HepG2 (cell line): ENCODE data around the gene NPDC1. TPM values are rescaled to one million over a fixed set of nuclear protein-coding genes. Genes with fewer than 3 reads are reported as not detected.

Experiments
- ATAC-seq: fragments of 200-7000 bp; cut with Tn5 transposase; 3 replicates; pipeline ENCODE4 v1.9.1; 2020; ENCODE audit warnings: mild to moderate bottlenecking, moderate library complexity
- BruUV-seq: library from RNA; stranded (reverse); fragments of 400-500 nt; replicated peaks from 2 replicates; lab custom pipeline; 2021; lab: Mats Ljungman, UMichigan
- CTCF ChIA-PET: fragments of 300-600 bp; formaldehyde crosslinking; extraction: SDS; loops from one replicate; lab custom pipeline; 2021; ENCODE audit warnings: low total read pairs, inconsistent platforms, low intra/inter-chr PET ratio; lab: Yijun Ruan, JAX
- POLR2A ChIA-PET: fragments of 350-600 bp; sonication (Branson Sonifier 250); formaldehyde crosslinking; loops from one replicate; lab custom pipeline; 2020; ENCODE audit warnings: antibody characterized with exemption, inconsistent platforms; lab: Yijun Ruan, JAX
- DNase-seq: peaks from one replicate; pipeline ENCODE4 v3.0.0-alpha.2; 2015; ENCODE audit warnings: low spot score
- FAIRE-seq: peaks from 3 replicates; lab custom pipeline; 2011; peaks lifted over from hg19 to GRCh38; lab: Jason Lieb, UNC
- H2AFZ ChIP-seq: one replicate; pipeline ENCODE4 v1.6.1; 2011; ENCODE audit warnings: low read length, inconsistent platforms
- H3K27ac ChIP-seq: fragments of 300-600 bp; 3 replicates; pipeline ENCODE4 v1.8.0; 2011; ENCODE audit warnings: mixed run types, mild to moderate bottlenecking, mixed read lengths, low read length, inconsistent platforms; ENCODE audit not compliant: insufficient read depth; ENCODE audit errors: extremely low read length
- H3K27me3 ChIP-seq, 2 experiments: fragments of 200-600 bp in 1 of 2; 2 replicates in 1 of 2; 3 replicates in 1 of 2; pipeline versions ENCODE4 v1.6.0 to v1.8.0; 2011; ENCODE audit warnings: low read length in 2 of 2, mild to moderate bottlenecking in 2 of 2, moderate library complexity in 2 of 2, inconsistent platforms in 1 of 2; ENCODE audit not compliant: insufficient read depth in 2 of 2, control insufficient read depth in 1 of 2
- H3K36me3 ChIP-seq, 2 experiments: fragments of 200-600 bp in 1 of 2; replicated peaks in 1 of 2; 2 replicates in 1 of 2; 3 replicates in 1 of 2; pipeline versions ENCODE4 v1.5.1 to v1.8.0; 2011; ENCODE audit warnings: low read length in 2 of 2, inconsistent platforms in 1 of 2; ENCODE audit not compliant: insufficient read depth in 2 of 2, control insufficient read depth in 1 of 2
- H3K4me1 ChIP-seq: 2 replicates; pipeline ENCODE4 v1.5.1; 2012; ENCODE audit warnings: low read length, inconsistent platforms; ENCODE audit not compliant: insufficient read depth
- H3K4me2 ChIP-seq: 2 replicates; pipeline ENCODE4 v1.6.0; 2011; ENCODE audit warnings: low read depth, low read length, inconsistent platforms
- H3K4me3 ChIP-seq, 3 experiments: fragments of 200-600 bp in 1 of 3; sonication (generic), shearing (Covaris generic) in 1 of 3; replicated peaks in 1 of 3; 2 replicates each; pipeline ENCODE4 v1.5.1; 2011 to 2016; ENCODE audit warnings: low read length in 3 of 3, inconsistent platforms in 2 of 3, low read depth in 2 of 3, mild to moderate bottlenecking in 2 of 3, control low read depth in 1 of 3, mixed read lengths in 1 of 3; ENCODE audit not compliant: insufficient read depth in 1 of 3
- H3K79me2 ChIP-seq: one replicate; pipeline ENCODE4 v1.6.1; 2011; ENCODE audit warnings: low read length, inconsistent platforms; ENCODE audit not compliant: insufficient read depth
- H3K9ac ChIP-seq: 2 replicates; pipeline ENCODE4 v1.6.0; 2011; ENCODE audit warnings: mild to moderate bottlenecking, low read depth, low read length, inconsistent platforms; ENCODE audit not compliant: insufficient read depth
- H3K9me3 ChIP-seq: 2 replicates; pipeline ENCODE4 v1.5.1; 2012; ENCODE audit warnings: mild to moderate bottlenecking, low read length
- H4K20me1 ChIP-seq: 2 replicates; pipeline ENCODE4 v1.6.0; 2011; ENCODE audit warnings: inconsistent platforms, mild to moderate bottlenecking, low read length, moderate library complexity; ENCODE audit not compliant: insufficient read depth
- ARID5B ChIP-seq: IDR thresholded peaks from 2 replicates; pipeline ENCODE4 v1.4.0; 2020; ENCODE audit warnings: mild to moderate bottlenecking, missing genetic modification reagents
- CC2D1A ChIP-seq: sonication (generic); formaldehyde crosslinking; IDR thresholded peaks from 2 replicates; pipeline ENCODE4 v1.8.1; 2023; ENCODE audit warnings: mild to moderate bottlenecking, missing genetic modification reagents
- HNRNPUL1 ChIP-seq: fragments of 200-400 bp; formaldehyde crosslinking; IDR thresholded peaks from 2 replicates; pipeline ENCODE4 v1.6.1; 2017; ENCODE audit warnings: low read depth, mild to moderate bottlenecking, low read length, moderate library complexity
- NFIC ChIP-seq: IDR thresholded peaks from 2 replicates; pipeline ENCODE4 v1.6.1; 2012; ENCODE audit warnings: mild to moderate bottlenecking, low read length, inconsistent platforms
- NFKBIZ ChIP-seq: IDR thresholded peaks from 2 replicates; pipeline ENCODE4 v1.6.1; 2018; ENCODE audit warnings: missing genetic modification reagents, missing compliant biosample characterization
- POGZ ChIP-seq: sonication (generic); formaldehyde crosslinking; IDR thresholded peaks from 2 replicates; pipeline ENCODE4 v1.4.0; 2020; ENCODE audit warnings: mild to moderate bottlenecking, missing genetic modification reagents
- TBX3 ChIP-seq: fragments of 450-650 bp; IDR thresholded peaks from 2 replicates; pipeline ENCODE4 v1.6.1; 2017; ENCODE audit warnings: antibody characterized with exemption, mild to moderate bottlenecking, inconsistent platforms, borderline replicate concordance
- ZNF777 ChIP-seq: sonication (generic); formaldehyde crosslinking; IDR thresholded peaks from 2 replicates; pipeline ENCODE4 v1.4.0; 2020; ENCODE audit warnings: missing genetic modification reagents
- WGBS: methylation state at CpG from one replicate; pipeline ENCODE4 v1.1.6; 2017; ENCODE audit warnings: low lambda C conversion rate; 5-methylcytosine and 5-hydroxymethylcytosine counted together
- in situ Hi-C: cut with HindIII; loops from 2 replicates; pipeline ENCODE4 v1.10.0; 2017; ENCODE audit warnings: low pct_unique_long_range_greater_than_20kb; ENCODE audit not compliant: extremely low pct_ligation_motif_present
- intact Hi-C: fragments of 100-400 bp; cut with micrococcal nuclease; formaldehyde crosslinking; loops from one replicate; pipeline ENCODE4 v1.10.0; 2022; ENCODE audit not compliant: unreplicated experiment
- polyA plus RNA-seq, 8 experiments: library from polyadenylated mRNA; depleted of rRNA in 3 of 8; stranded (reverse) in 7 of 8; unstranded in 1 of 8; fragments of >200 nt; fragmentation: Illumina TruSeq in 4 of 8; extraction: Trizol in 4 of 8; gene quantifications; 2 replicates each; pipeline versions ENCODE4 v1.2.1 to v1.2.3, GENCODE V29; 2011 to 2016; ENCODE audit warnings: low read depth in 4 of 8, missing spikeins in 1 of 8, mixed read lengths in 1 of 8; ENCODE audit not compliant: insufficient read depth in 1 of 8
- total RNA-seq, 5 experiments: library from RNA; depleted of rRNA; stranded (reverse); fragments of >200 nt; fragmentation: Illumina TruSeq; extraction: Trizol; gene quantifications; 2 replicates each; pipeline ENCODE4 v1.2.3, GENCODE V29; 2016; ENCODE audit warnings: low read depth in 1 of 5
- TF ChIP-seq, protein P1 (sequence below): sonication (generic); formaldehyde crosslinking; IDR thresholded peaks from 2 replicates; pipeline ENCODE4 v1.4.0; 2020; ENCODE audit warnings: mild to moderate bottlenecking, missing genetic modification reagents

NPDC1 gene
- total and polyA plus RNA-seq, 2 of the 13 experiments (the other 11 are each of a cell fraction or from before 2014, with no cell fraction given) = 0.84 to 5.4 TPM

DNA sequence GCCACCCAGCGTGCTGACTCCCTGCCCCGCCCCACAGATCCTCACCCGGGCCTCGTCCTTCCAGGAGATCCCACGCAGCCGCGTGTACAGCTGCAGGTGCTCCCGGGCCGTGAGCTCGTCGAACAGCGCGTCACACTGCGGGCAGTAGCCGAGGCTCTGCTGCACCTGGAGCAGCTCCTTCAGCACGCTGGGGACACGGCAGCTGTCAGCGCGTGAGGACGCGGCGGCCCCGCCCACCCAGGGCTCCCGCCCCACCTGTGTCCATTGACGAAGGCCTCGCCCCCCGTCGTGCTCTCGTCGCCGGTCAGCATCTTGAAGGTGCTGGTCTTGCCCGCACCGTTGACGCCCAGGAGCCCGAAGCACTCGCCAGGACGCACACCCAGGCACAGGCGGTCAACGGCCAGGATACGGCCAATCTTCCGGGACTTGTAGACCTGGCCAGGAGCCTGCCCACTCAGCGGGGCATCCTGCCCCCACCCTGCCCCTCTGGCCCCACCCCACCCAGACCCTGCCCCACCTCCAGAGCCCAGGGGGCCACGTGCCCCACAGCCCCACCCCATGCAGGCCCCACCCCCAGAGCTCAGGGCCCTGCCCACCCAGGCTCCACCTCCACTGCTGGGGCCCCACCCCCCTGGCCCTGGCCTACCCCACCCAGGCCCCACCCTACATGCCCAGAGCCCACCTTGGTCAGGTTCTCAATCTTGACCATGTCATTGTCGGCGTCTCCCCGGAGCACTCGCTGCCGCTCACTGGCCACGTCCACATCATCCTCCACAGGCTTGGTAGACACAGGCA is 35.8 kb downstream of the NPDC1 start:
- Histone ChIP-seq H3K36me3 (no peaks in the 10 kb centered on the region), H4K20me1 (no peaks in the 10 kb centered on the region), H3K27ac (no peak overlapping the region), H3K4me3 (no peak overlapping the region), H3K4me2 (no peak overlapping the region), H3K4me1 (no peaks in the 10 kb centered on the region), H3K9me3 (no peaks in the 10 kb centered on the region), H3K27me3 (no peaks in the 10 kb centered on the region), H2AFZ (no peak overlapping the region), H3K79me2 (no peaks in the 10 kb centered on the region), H3K9ac (no peak overlapping the region)
- DNase-seq (no peak), ATAC-seq (no peak), FAIRE-seq (no peak)
- WGBS = 94% methylated on average over 22 of the region's 49 CpGs
- intact Hi-C loops (no loop called here), in situ Hi-C loops (no loop called here)
- ChIA-PET POLR2A (no interaction called here), CTCF (no interaction called here)
- BruUV-seq = no TSS peak
- TF ChIP-seq NFIC (no peak), NFKBIZ (CRISPR knock-in tag) (no peak), ZNF777 (no peak), ARID5B (CRISPR knock-in tag) (no peak), CC2D1A (CRISPR knock-in tag) (no peak), HNRNPUL1 (no peak), TBX3 (no peak), POGZ (CRISPR knock-in tag) (no peak)
- TF ChIP-seq, protein P1, sequence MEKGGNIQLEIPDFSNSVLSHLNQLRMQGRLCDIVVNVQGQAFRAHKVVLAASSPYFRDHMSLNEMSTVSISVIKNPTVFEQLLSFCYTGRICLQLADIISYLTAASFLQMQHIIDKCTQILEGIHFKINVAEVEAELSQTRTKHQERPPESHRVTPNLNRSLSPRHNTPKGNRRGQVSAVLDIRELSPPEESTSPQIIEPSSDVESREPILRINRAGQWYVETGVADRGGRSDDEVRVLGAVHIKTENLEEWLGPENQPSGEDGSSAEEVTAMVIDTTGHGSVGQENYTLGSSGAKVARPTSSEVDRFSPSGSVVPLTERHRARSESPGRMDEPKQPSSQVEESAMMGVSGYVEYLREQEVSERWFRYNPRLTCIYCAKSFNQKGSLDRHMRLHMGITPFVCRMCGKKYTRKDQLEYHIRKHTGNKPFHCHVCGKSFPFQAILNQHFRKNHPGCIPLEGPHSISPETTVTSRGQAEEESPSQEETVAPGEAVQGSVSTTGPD (CRISPR knock-in tag) = no peak
